HG02840 (cell line): Measurements from ENCODE around the gene PTPRM.

Source experiments
- ATAC-seq: cut with Tn5 transposase; IDR thresholded peaks from one replicate; pipeline ENCODE4 v1.9.1; 2021; ENCODE audit warnings: mild to moderate bottlenecking, moderate library complexity, moderate number of reproducible peaks; ENCODE audit not compliant: unreplicated experiment, low FRiP score

Gene PTPRM

GRCh38 chr18:7663366-7664312 is 96.5 kb downstream of the PTPRM start:
- ATAC-seq = no peak

- no peak for ATAC-seq
These were observed 99.2 kb downstream of the PTPRM start for GRCh38 chr18:7666195-7666776.

- no peak for ATAC-seq
These were observed 101.3 kb downstream of the PTPRM start for GRCh38 chr18:7668392-7668791.

- no peak for ATAC-seq
These were observed 102.2 kb downstream of the PTPRM start for GRCh38 chr18:7669361-7669760.

- ATAC-seq = no peak
These were observed 104.0 kb downstream of the PTPRM start for GRCh38 chr18:7671105-7671504.

GRCh38 chr18:7676253-7676873 is 109.2 kb downstream of the PTPRM start:
- ATAC-seq = no peak

- ATAC-seq = no peak
These were observed 109.9 kb downstream of the PTPRM start for GRCh38 chr18:7677001-7677400.

- ATAC-seq = no peak
These were observed 110.3 kb downstream of the PTPRM start for GRCh38 chr18:7677424-7677823.

- no peak for ATAC-seq
These were observed 111.3 kb downstream of the PTPRM start for GRCh38 chr18:7678389-7678788.

GRCh38 chr18:7678801-7679200 is 111.7 kb downstream of the PTPRM start:
- no peak for ATAC-seq

- no peak for ATAC-seq
These were observed 114.2 kb downstream of the PTPRM start for GRCh38 chr18:7681298-7681697.

- no peak for ATAC-seq
These were observed 115.2 kb downstream of the PTPRM start for GRCh38 chr18:7682321-7682720.

- no peak for ATAC-seq
These were observed 116.6 kb downstream of the PTPRM start for GRCh38 chr18:7683753-7684152.

GRCh38 chr18:7684357-7684756 is 117.2 kb downstream of the PTPRM start:
- no peak for ATAC-seq

GRCh38 chr18:7684966-7685365 is 117.8 kb downstream of the PTPRM start:
- ATAC-seq = no peak

- no peak for ATAC-seq
These were observed 119.2 kb downstream of the PTPRM start for GRCh38 chr18:7686278-7686677.

- no peak for ATAC-seq
These were observed 121.5 kb downstream of the PTPRM start for GRCh38 chr18:7688580-7688979.

- ATAC-seq = no peak
These were observed 124.1 kb downstream of the PTPRM start for GRCh38 chr18:7691206-7691605.

GRCh38 chr18:7696780-7697179 is 129.7 kb downstream of the PTPRM start:
- no peak for ATAC-seq

- ATAC-seq = no peak
These were observed 130.2 kb downstream of the PTPRM start for GRCh38 chr18:7697306-7697705.

- no peak for ATAC-seq
These were observed 144.4 kb downstream of the PTPRM start for GRCh38 chr18:7711495-7711894.
